B cell (primary cell): ENCODE data around the gene AIFM2. TPM values are rescaled to one million over a fixed set of nuclear protein-coding genes. Genes with fewer than 3 reads are reported as not detected.

Source experiments
- ATAC-seq: fragments of 200-7000 bp; cut with Tn5 transposase; one replicate; pipeline ENCODE4 v1.10.0; 2021; ENCODE audit warnings: low read depth, mild to moderate bottlenecking, moderate number of reproducible peaks, moderate library complexity
- CTCF ChIA-PET: fragments of 350-600 bp; sonication (Branson Sonifier 250); formaldehyde crosslinking; loops from one replicate; lab custom pipeline; 2021; ENCODE audit warnings: antibody characterized with exemption, inconsistent platforms; lab: Charles Lee
- POLR2A ChIA-PET: fragments of 350-600 bp; sonication (Branson Sonifier 250); formaldehyde crosslinking; loops from one replicate; lab custom pipeline; 2021; ENCODE audit warnings: antibody characterized with exemption; lab: Charles Lee
- DNase-seq: peaks from one replicate; pipeline ENCODE4 v3.0.0; 2013
- H2AFZ ChIP-seq: 2 replicates; pipeline ENCODE4 v1.6.1; 2012; ENCODE audit warnings: mild to moderate bottlenecking, low read depth, low read length; ENCODE audit not compliant: insufficient read depth, poor library complexity, severe bottlenecking
- H3K27ac ChIP-seq, 2 donors: 1 replicate in 1 of 2; 2 replicates in 1 of 2; pipeline ENCODE4 v1.5.1; 2012 to 2013; ENCODE audit warnings: low read length in 2 of 2, mild to moderate bottlenecking in 2 of 2, moderate library complexity in 1 of 2
- H3K27me3 ChIP-seq, 4 experiments: fragments of 200-600 bp in 1 of 4; sonication (generic) in 1 of 4; replicated peaks in 1 of 4; 1 replicate in 2 of 4; 2 replicates in 2 of 4; pipeline versions ENCODE4 v1.6.1 to v1.7.0; 2013 to 2016; ENCODE audit warnings: low read length in 3 of 4, mild to moderate bottlenecking in 2 of 4, mixed read lengths in 1 of 4, moderate library complexity in 1 of 4; ENCODE audit not compliant: insufficient read depth in 4 of 4, control insufficient read depth in 3 of 4; ENCODE audit errors: control extremely low read depth in 1 of 4
- H3K36me3 ChIP-seq, 2 experiments: replicated peaks in 1 of 2; 1 replicate in 1 of 2; 2 replicates in 1 of 2; pipeline versions ENCODE4 v1.6.1 to v1.7.1; 2013; ENCODE audit warnings: low read length in 1 of 2; ENCODE audit not compliant: insufficient read depth in 2 of 2, control insufficient read depth in 1 of 2; ENCODE audit errors: control extremely low read depth in 1 of 2, extremely low read depth in 1 of 2
- H3K4me1 ChIP-seq, 2 donors: fragments of 200-600 bp in 1 of 2; sonication (generic) in 1 of 2; 1 replicate in 1 of 2; 2 replicates in 1 of 2; pipeline versions ENCODE4 v1.5.1 to v1.6.1; 2013 to 2017; ENCODE audit warnings: low read length in 2 of 2; ENCODE audit not compliant: control insufficient read depth in 2 of 2, insufficient read depth in 2 of 2
- H3K4me2 ChIP-seq: replicated peaks from 2 replicates; pipeline ENCODE3; 2012; ENCODE audit warnings: mild to moderate bottlenecking, low read depth, low read length; ENCODE audit not compliant: poor library complexity, severe bottlenecking
- H3K4me3 ChIP-seq, 5 experiments: fragments of 200-600 bp in 1 of 5; sonication (generic) in 1 of 5; 1 replicate in 3 of 5; 2 replicates in 2 of 5; pipeline versions ENCODE4 v1.5.1 to v1.7.0; 2011 to 2016; ENCODE audit warnings: low read length in 4 of 5, mild to moderate bottlenecking in 4 of 5, low read depth in 2 of 5, control low read depth in 1 of 5, moderate library complexity in 1 of 5; ENCODE audit not compliant: insufficient read depth in 1 of 5; ENCODE audit errors: control extremely low read depth in 1 of 5, extremely low read depth in 1 of 5
- H3K79me2 ChIP-seq: fragments of 200-600 bp; sonication (generic); one replicate; pipeline ENCODE4 v1.6.0; 2016; ENCODE audit warnings: low read length; ENCODE audit not compliant: control insufficient read depth, insufficient read depth
- H3K9ac ChIP-seq: fragments of 200-600 bp; sonication (generic); 2 replicates; pipeline ENCODE4 v1.6.1; 2017; ENCODE audit warnings: mild to moderate bottlenecking, low read length, moderate library complexity
- H3K9me3 ChIP-seq, 3 donors: one replicate each; pipeline versions ENCODE4 v1.6.1 to v1.7.1; 2013; ENCODE audit warnings: low read length in 2 of 3; ENCODE audit not compliant: control insufficient read depth in 2 of 3, insufficient read depth in 1 of 3; ENCODE audit errors: control extremely low read depth in 1 of 3
- H4K20me1 ChIP-seq: 2 replicates; pipeline ENCODE4 v1.6.0; 2012; ENCODE audit warnings: mild to moderate bottlenecking, low read length; ENCODE audit not compliant: insufficient read depth, control insufficient read depth, poor library complexity, severe bottlenecking
- H3K27ac Mint-ChIP-seq: one replicate; pipeline ENCODE4 v1.8.0; 2021; ENCODE audit warnings: mixed read lengths
- H3K27me3 Mint-ChIP-seq: one replicate; pipeline ENCODE4 v1.8.0; 2021; ENCODE audit warnings: mixed read lengths
- H3K4me1 Mint-ChIP-seq: one replicate; pipeline ENCODE4 v1.8.0; 2021; ENCODE audit warnings: mixed read lengths
- H3K4me3 Mint-ChIP-seq: one replicate; pipeline ENCODE4 v1.8.0; 2021; ENCODE audit warnings: mixed read lengths
- H3K9me3 Mint-ChIP-seq: one replicate; pipeline ENCODE4 v1.8.0; 2022; ENCODE audit warnings: mixed read lengths; ENCODE audit not compliant: insufficient read depth
- CTCF ChIP-seq: fragments of 200-600 bp; IDR thresholded peaks from one replicate; pipeline ENCODE4 v1.8.0; 2022; ENCODE audit warnings: antibody characterized with exemption, mild to moderate bottlenecking
- EZH2 ChIP-seq: IDR thresholded peaks from 2 replicates; pipeline ENCODE4 v1.6.1; 2012; ENCODE audit warnings: borderline replicate concordance, low read depth, mild to moderate bottlenecking, moderate library complexity, low read length; ENCODE audit not compliant: insufficient read depth, poor library complexity, severe bottlenecking
- WGBS: methylation state at CpG from one replicate; pipeline ENCODE4 v1.1.5; 2013; ENCODE audit warnings: missing lambda C conversion rate; ENCODE audit not compliant: insufficient coverage; 5-methylcytosine and 5-hydroxymethylcytosine counted together
- intact Hi-C: fragments of 100-400 bp; cut with micrococcal nuclease; formaldehyde crosslinking; loops from one replicate; pipeline ENCODE4 v1.10.0; 2022
- polyA plus RNA-seq: library from polyadenylated mRNA; depleted of rRNA; stranded (reverse); fragments of >200 nt; gene quantifications from 2 replicates; pipeline ENCODE4 v1.2.3, GENCODE V29; 2012
- total RNA-seq, 2 donors: library from RNA; stranded (reverse); fragments of 120-200 nt in 1 of 2; gene quantifications; 1 replicate in 1 of 2; 2 replicates in 1 of 2; pipeline versions ENCODE4 v1.2.3 to v1.2.4, GENCODE V29; 2013 to 2022

Gene AIFM2
- total and polyA plus RNA-seq, 2 donors (not counting 1 experiment from before 2014, with no cell fraction given): 5.6 to 8.1 TPM

GRCh38 chr10:70135684-70136083 is 3.1 kb upstream of the AIFM2 start:
- Mint-ChIP-seq H3K27me3 (no peaks in the 10 kb centered on the region), H3K27ac (no peak overlapping the region), H3K9me3 (no peaks in the 10 kb centered on the region), H3K4me1 (peaks cover 19% of the 10 kb centered on the region), H3K4me3 (no peak overlapping the region)
- H3K9ac ChIP-seq: no peak overlapping the region
- POLR2A ChIA-PET: no interaction called here
- H3K9me3 ChIP-seq: no peaks in the 10 kb centered on the region
- peaks cover 0 to 7% (median 0%) of the 10 kb centered on the region in 4 experiments for H3K27me3 ChIP-seq
- DNase-seq (no peak), ATAC-seq (no peak)
- CTCF ChIA-PET: interaction anchor here (0.6 to 4.1 kb wide), 4 partner anchors 9 to 228 kb away, joined by 3 to 22 read pairs (median 8); partner anchors contain the start of gene TYSND1
- H3K36me3 ChIP-seq: peaks cover 0 to 2% of the 10 kb centered on the region in 2 experiments
- peaks cover 26% of the 10 kb centered on the region for H4K20me1 ChIP-seq
- H2AFZ ChIP-seq: no peak overlapping the region
- no peak overlapping the region for H3K4me2 ChIP-seq
- peaks cover 10% of the 10 kb centered on the region for H3K79me2 ChIP-seq
- H3K4me3 ChIP-seq: no peak overlapping the region
- 94% methylated on average over 4 of the region's 7 CpGs for WGBS
- TF ChIP-seq EZH2: no peak
- no peak for TF ChIP-seq CTCF
- H3K4me1 ChIP-seq: peaks cover 11 to 15% of the 10 kb centered on the region in 2 donors
- H3K27ac ChIP-seq: no peak overlapping the region
- intact Hi-C loops: no loop called here

- Histone ChIP-seq H3K4me3 (no peak overlapping the region), H2AFZ (no peak overlapping the region), H3K9me3 (no peaks in the 10 kb centered on the region), H4K20me1 (peaks cover 21% of the 10 kb centered on the region), H3K4me2 (no peak overlapping the region), H3K36me3 (peaks cover 0 to 2% of the 10 kb centered on the region in 2 experiments), H3K79me2 (peaks cover 10% of the 10 kb centered on the region), H3K27ac (no peak overlapping the region), H3K9ac (no peak overlapping the region), H3K4me1 (peaks cover 11 to 15% of the 10 kb centered on the region in 2 donors), H3K27me3 (peaks cover 0 to 7% (median 0%) of the 10 kb centered on the region in 4 experiments)
- H3K4me1 Mint-ChIP-seq: peaks cover 19% of the 10 kb centered on the region
- ChIA-PET POLR2A (no interaction called here), CTCF (interaction anchor here (0.7 to 4.1 kb wide), 4 partner anchors 8 to 19 kb away, joined by 3 to 22 read pairs (median 8); partner anchors contain the start of gene TYSND1)
- 97% methylated on average over 3 of the region's 3 CpGs for WGBS
- intact Hi-C loops: no loop called here
- no peaks in the 10 kb centered on the region for H3K9me3 Mint-ChIP-seq
- TF ChIP-seq EZH2 (no peak), CTCF (no peak)
- H3K27me3 Mint-ChIP-seq: no peaks in the 10 kb centered on the region
- H3K27ac Mint-ChIP-seq: no peak overlapping the region
- ATAC-seq (no peak), DNase-seq (no peak)
- H3K4me3 Mint-ChIP-seq: no peak overlapping the region
Observed at GRCh38 chr10:70135046-70135445, 2.4 kb upstream of the AIFM2 start.
